Measurements from ENCODE around the gene EYS.
"Not testable (repeated sequence)": the region's sequence is repeated elsewhere in the genome, so short reads cannot be mapped to it uniquely, and the experiment has no call there.

DNA sequence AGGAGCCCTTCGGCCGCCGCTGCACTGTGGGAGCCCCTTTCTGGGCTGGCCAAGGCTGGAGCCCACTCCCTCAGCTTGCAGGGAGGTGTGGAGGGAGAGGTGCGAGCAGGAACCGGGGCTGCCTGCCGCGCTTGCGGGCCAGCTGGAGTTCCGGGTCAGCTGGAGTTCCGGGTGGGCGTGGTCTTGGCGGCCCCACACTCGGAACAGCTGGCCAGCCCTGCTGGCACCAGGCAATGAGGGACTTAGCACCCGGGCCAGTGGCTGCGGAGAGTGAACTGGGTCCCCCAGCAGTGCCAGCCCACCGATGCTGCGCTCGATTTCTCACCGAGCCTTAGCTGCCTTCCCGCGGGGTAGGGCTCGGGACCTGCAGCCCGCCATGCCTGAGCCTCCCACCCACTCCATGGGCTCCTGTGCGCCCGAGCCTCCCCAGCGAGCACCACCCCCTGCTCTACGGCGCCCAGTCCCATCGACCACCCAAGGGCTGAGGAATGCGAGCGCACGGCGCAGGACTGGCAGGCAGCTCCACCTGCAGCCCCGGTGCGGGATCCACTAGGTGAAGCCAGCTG lies 79.5 kb downstream of the EYS start:
- TF ChIP-seq, protein P1, sequence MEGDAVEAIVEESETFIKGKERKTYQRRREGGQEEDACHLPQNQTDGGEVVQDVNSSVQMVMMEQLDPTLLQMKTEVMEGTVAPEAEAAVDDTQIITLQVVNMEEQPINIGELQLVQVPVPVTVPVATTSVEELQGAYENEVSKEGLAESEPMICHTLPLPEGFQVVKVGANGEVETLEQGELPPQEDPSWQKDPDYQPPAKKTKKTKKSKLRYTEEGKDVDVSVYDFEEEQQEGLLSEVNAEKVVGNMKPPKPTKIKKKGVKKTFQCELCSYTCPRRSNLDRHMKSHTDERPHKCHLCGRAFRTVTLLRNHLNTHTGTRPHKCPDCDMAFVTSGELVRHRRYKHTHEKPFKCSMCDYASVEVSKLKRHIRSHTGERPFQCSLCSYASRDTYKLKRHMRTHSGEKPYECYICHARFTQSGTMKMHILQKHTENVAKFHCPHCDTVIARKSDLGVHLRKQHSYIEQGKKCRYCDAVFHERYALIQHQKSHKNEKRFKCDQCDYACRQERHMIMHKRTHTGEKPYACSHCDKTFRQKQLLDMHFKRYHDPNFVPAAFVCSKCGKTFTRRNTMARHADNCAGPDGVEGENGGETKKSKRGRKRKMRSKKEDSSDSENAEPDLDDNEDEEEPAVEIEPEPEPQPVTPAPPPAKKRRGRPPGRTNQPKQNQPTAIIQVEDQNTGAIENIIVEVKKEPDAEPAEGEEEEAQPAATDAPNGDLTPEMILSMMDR (IDR thresholded peaks at IDR 0.05; ENCODE audit: low read length), result not testable (repeated sequence)
- TF ChIP-seq EZH2phosphoT487 (IDR thresholded peaks at IDR 0.05; ENCODE audit: low read length), result not testable (repeated sequence)

Data from MM.1S (cell line).